ENCODE measurements around the gene AFG1L.

DNA sequence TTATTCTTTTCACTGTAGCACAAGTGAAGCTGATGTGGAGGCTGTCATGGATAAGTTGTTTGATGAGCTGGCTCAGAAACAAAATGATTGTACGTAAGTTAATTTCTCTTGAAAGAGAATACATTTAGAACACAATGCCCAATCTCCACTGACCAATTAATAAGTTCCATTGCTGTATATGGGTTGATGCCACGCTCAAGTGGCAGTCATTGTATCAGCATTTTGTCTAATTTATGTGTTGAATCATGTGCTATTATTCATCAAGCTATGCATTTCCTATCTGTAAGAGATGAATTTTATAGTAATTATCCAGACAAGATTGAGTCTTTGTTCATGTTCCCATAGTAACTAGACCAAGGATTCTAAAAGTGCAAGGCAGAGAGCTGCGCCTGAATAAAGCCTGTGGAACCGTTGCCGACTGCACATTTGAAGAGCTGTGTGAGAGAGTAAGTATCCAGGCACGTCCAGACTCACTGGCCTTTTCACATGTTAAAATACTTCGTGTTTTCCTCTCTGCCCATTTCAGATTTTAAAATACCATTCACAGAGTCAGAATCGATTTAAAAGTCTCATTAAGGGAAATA lies 182.1 kb downstream of the AFG1L start:
- TF ChIP-seq CTCF (IDR thresholded peaks at IDR 0.05; ENCODE audit: low read length) (no peak), EZH2 (IDR thresholded peaks at IDR 0.05; ENCODE audit: borderline replicate concordance, low read length) (no peak)

All from OCI-LY1 (cell line).